Ovary (tissue), 3 donors: ENCODE measurements around the gene PLEKHO2.

Source experiments
- CTCF ChIP-seq, 3 donors: fragments of 450-650 bp in 2 of 3; fragments of 200-600 bp in 1 of 3; IDR thresholded peaks; one replicate each; pipeline versions ENCODE4 v1.5.1 to v1.8.0; 2016 to 2022; ENCODE audit warnings: antibody characterized with exemption in 3 of 3, mild to moderate bottlenecking in 1 of 3
- POLR2A ChIP-seq: fragments of 450-650 bp; IDR thresholded peaks from one replicate; pipeline ENCODE4 v1.6.1; 2017; ENCODE audit warnings: antibody characterized with exemption, mild to moderate bottlenecking, moderate library complexity
- donor health status: DM: no; HTN: no; CAD: no.

- no peak for TF ChIP-seq CTCF (IDR thresholded peaks at IDR 0.05)
- no peak for TF ChIP-seq POLR2A
Measured at GRCh38 chr15:64803526-64803925, 38.2 kb upstream of the PLEKHO2 start.
